Vagina (tissue), 2 donors: ENCODE data around the gene SEL1L. TPM values are rescaled to one million over a fixed set of nuclear protein-coding genes. Genes with fewer than 3 reads are reported as not detected.
"Not testable (repeated sequence)": the region's sequence is repeated elsewhere in the genome, so short reads cannot be mapped to it uniquely, and the experiment has no call there.

Experiments
- DNase-seq, 2 donors: peaks; one replicate each; pipeline ENCODE4 v3.0.0-alpha.2; 2017; ENCODE audit errors: extremely low spot score in 2 of 2
- H3K27ac ChIP-seq: fragments of 200-600 bp; sonication (generic); one replicate; pipeline ENCODE4 v1.5.1; 2019
- H3K27me3 ChIP-seq: fragments of 200-600 bp; sonication (generic); one replicate; pipeline ENCODE4 v1.5.1; 2019
- H3K36me3 ChIP-seq, 2 donors: fragments of 200-600 bp; sonication (generic); one replicate each; pipeline ENCODE4 v1.5.1; 2017 to 2019
- H3K4me1 ChIP-seq: fragments of 200-600 bp; sonication (generic); one replicate; pipeline ENCODE4 v1.5.1; 2019
- H3K4me3 ChIP-seq, 2 donors: fragments of 200-600 bp; sonication (generic); 1 replicate in 1 of 2; 2 replicates in 1 of 2; pipeline ENCODE4 v1.5.1; 2016 to 2019
- H3K9me3 ChIP-seq: fragments of 200-600 bp; sonication (generic); one replicate; pipeline ENCODE4 v1.5.1; 2019
- POLR2A ChIP-seq, 2 donors: fragments of 450-650 bp; IDR thresholded peaks; one replicate each; pipeline ENCODE4 v1.6.1; 2017; ENCODE audit warnings: antibody characterized with exemption in 2 of 2, mild to moderate bottlenecking in 2 of 2, moderate library complexity in 2 of 2
- POLR2AphosphoS5 ChIP-seq, 2 donors: sonication (generic); formaldehyde crosslinking; IDR thresholded peaks; one replicate each; pipeline ENCODE4 v1.9.0; 2017; ENCODE audit warnings: antibody characterized with exemption in 2 of 2, mild to moderate bottlenecking in 2 of 2, low read depth in 1 of 2; ENCODE audit not compliant: insufficient read depth in 1 of 2
- intact Hi-C: fragments of 100-400 bp; cut with DNase I; formaldehyde crosslinking; loops from one replicate; pipeline ENCODE4 v1.15.1; 2023
- total RNA-seq: library from RNA; depleted of rRNA; stranded (reverse); fragments of >200 nt; gene quantifications from one replicate; pipeline ENCODE4 v1.2.3, GENCODE V29; 2016
- TF ChIP-seq, protein P1 (sequence below), 3 experiments: fragments of 450-650 bp in 2 of 3; fragments of 200-600 bp in 1 of 3; sonication (generic) in 1 of 3; IDR thresholded peaks; one replicate each; pipeline ENCODE4 v1.5.1; 2017 to 2019; ENCODE audit warnings: antibody characterized with exemption in 3 of 3, mild to moderate bottlenecking in 2 of 3, moderate library complexity in 2 of 3

SEL1L gene
- total RNA-seq, 1 donor from 2014 or later, result 28.2 TPM

DNA sequence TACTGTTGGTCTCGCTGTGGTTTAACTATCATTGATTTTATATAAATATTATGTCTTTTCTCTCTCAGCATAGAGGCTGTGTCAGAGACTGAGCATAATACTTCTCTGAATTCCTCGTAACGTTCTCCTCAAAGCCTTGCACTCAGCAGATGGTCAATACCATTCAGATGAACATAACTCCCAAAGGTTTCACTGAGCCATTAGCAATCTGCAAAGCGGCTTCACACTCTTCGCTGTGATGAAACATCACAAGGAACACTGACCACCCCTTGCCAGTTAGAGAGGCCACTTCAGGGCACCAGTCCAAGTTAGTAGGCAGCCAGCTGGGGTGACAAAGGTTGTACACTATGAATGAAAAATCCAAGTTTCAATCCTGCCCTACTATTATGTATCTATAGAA, 103.4 kb downstream of the SEL1L start:
- TF ChIP-seq, protein P1, sequence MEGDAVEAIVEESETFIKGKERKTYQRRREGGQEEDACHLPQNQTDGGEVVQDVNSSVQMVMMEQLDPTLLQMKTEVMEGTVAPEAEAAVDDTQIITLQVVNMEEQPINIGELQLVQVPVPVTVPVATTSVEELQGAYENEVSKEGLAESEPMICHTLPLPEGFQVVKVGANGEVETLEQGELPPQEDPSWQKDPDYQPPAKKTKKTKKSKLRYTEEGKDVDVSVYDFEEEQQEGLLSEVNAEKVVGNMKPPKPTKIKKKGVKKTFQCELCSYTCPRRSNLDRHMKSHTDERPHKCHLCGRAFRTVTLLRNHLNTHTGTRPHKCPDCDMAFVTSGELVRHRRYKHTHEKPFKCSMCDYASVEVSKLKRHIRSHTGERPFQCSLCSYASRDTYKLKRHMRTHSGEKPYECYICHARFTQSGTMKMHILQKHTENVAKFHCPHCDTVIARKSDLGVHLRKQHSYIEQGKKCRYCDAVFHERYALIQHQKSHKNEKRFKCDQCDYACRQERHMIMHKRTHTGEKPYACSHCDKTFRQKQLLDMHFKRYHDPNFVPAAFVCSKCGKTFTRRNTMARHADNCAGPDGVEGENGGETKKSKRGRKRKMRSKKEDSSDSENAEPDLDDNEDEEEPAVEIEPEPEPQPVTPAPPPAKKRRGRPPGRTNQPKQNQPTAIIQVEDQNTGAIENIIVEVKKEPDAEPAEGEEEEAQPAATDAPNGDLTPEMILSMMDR (IDR thresholded peaks at IDR 0.05), result no peak
- TF ChIP-seq POLR2AphosphoS5 (IDR thresholded peaks at IDR 0.05; ENCODE audit: insufficient read depth in 1 of 2, low read depth in 1 of 2) (no peak), POLR2A (IDR thresholded peaks at IDR 0.05) (no peak)
- no peak overlapping the region for H3K4me3 ChIP-seq
- H3K4me1 ChIP-seq, result no peaks in the 10 kb centered on the region
- H3K36me3 ChIP-seq, result no peaks in the 10 kb centered on the region
- no peak for DNase-seq
- no peaks in the 10 kb centered on the region for H3K27me3 ChIP-seq
- H3K27ac ChIP-seq, result no peak overlapping the region
- intact Hi-C loops, result no loop called here
- no peaks in the 10 kb centered on the region for H3K9me3 ChIP-seq

DNA sequence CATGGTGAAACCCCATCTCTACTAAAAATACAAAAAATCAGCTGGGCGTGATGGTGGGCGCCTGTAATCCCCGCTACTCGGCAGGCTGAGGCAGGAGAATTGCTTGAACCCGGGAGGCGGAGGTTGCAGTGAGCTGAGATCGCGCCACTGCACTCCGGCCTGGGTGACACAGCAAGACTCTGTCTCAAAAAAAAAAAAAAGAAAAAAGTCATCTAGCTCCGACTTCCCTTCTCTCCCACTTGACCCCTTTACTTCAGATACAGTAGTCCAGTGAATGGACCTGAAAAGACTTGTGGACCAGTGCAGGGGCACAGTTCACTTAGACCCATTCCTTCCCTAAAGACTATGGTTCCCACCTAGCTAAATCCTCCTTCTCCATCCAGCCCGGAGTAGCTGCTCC, 103.9 kb downstream of the SEL1L start:
- H3K27me3 ChIP-seq, intact Hi-C loops, H3K4me1 ChIP-seq, H3K9me3 ChIP-seq, H3K36me3 ChIP-seq, H3K27ac ChIP-seq, DNase-seq, H3K4me3 ChIP-seq: not testable (repeated sequence)

DNA sequence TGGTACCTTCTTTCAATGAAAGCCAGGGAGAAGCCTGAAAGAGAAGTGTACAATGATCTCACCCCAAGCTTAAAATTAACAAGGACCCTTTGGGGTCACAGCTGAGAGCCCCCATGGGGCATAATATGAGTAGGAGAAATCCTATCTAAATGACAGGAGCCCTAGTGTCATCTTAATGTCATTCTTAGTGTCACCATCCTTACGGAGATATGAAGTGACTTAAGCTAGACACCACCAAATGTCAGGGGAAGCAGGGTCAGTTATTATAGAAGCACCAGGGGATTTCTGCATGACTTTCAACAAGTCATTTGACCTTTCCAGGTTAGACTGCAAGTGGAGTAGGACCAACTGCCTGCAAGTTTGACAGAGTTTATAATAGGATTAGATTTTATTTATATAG, 104.6 kb downstream of the SEL1L start:
- intact Hi-C loops, result no loop called here
- Histone ChIP-seq H3K27ac (no peak overlapping the region), H3K9me3 (no peaks in the 10 kb centered on the region), H3K27me3 (no peaks in the 10 kb centered on the region), H3K4me3 (no peak overlapping the region), H3K4me1 (no peaks in the 10 kb centered on the region), H3K36me3 (no peaks in the 10 kb centered on the region)
- TF ChIP-seq POLR2A (IDR thresholded peaks at IDR 0.05) (no peak), POLR2AphosphoS5 (IDR thresholded peaks at IDR 0.05; ENCODE audit: insufficient read depth in 1 of 2, low read depth in 1 of 2) (no peak)
- TF ChIP-seq, protein P1 (IDR thresholded peaks at IDR 0.05), result no peak
- no peak for DNase-seq

DNA sequence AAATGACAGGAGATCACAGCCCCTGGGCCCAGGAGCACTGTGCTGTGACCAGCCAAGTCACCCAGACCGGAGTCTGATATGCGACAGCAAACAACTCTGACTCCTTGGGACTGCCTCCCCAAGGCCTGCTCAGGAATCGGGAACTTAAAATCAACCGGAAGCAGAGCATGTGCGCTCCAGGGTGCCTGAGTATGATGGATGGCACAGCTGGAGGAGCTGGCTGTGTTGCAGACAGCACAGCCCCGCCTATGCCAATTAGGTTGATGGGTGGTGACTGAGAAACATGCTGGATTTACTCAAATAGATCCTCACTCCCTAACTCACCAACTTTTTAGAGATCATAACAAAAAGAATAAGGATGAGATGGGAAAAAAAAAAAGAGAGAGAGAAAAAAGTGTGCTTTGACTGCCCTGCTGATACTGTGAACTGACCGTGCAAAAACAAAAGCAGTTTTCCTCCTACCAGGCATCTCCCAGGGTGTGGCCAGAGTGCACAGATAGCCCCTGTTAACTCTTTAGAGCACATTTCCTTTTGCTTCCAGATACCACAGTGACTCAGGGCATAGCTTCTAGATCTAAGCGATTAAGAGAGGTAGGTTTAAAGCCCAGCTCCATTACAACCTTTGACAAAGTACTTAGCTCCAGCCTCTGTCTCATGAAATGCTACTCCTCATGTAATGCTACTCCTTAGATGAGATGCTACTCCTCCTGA, 106.2 kb downstream of the SEL1L start:
- no peaks in the 10 kb centered on the region for H3K27me3 ChIP-seq
- H3K9me3 ChIP-seq, result no peaks in the 10 kb centered on the region
- H3K4me1 ChIP-seq, result no peaks in the 10 kb centered on the region
- TF ChIP-seq POLR2AphosphoS5 (IDR thresholded peaks at IDR 0.05; ENCODE audit: insufficient read depth in 1 of 2, low read depth in 1 of 2) (no peak), POLR2A (IDR thresholded peaks at IDR 0.05) (no peak)
- TF ChIP-seq, protein P1 (IDR thresholded peaks at IDR 0.05), result no peak
- intact Hi-C loops, result no loop called here
- no peaks in the 10 kb centered on the region for H3K36me3 ChIP-seq
- no peak for DNase-seq
- H3K27ac ChIP-seq, result no peak overlapping the region
- no peak overlapping the region for H3K4me3 ChIP-seq

DNA sequence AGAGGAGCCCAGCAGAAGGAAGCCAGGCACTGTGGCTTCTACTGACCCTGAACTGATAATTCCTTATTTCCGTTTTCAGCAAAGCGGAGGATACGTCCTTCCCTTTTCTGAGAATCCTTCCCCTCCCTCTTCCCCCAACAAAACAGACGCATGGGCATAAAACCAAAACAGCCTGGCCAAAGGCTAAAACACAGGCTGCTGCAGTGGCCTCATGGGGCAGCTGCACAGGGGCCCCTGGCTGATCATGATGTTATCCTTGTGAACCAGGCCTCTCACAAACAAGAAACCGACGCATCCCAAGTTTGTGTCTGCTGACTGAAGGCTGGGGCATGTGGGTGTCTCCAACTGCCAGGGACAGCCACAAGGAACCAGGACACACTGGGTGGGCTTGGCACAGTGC, 110.1 kb downstream of the SEL1L start:
- Histone ChIP-seq H3K36me3 (no peaks in the 10 kb centered on the region), H3K27me3 (no peaks in the 10 kb centered on the region), H3K4me3 (no peak overlapping the region), H3K9me3 (no peaks in the 10 kb centered on the region), H3K4me1 (no peaks in the 10 kb centered on the region), H3K27ac (no peak overlapping the region)
- TF ChIP-seq POLR2A (IDR thresholded peaks at IDR 0.05) (no peak), POLR2AphosphoS5 (IDR thresholded peaks at IDR 0.05; ENCODE audit: insufficient read depth in 1 of 2, low read depth in 1 of 2) (no peak)
- TF ChIP-seq, protein P1 (IDR thresholded peaks at IDR 0.05), result no peak
- DNase-seq, result no peak
- intact Hi-C loops, result no loop called here

Other genes with a start within 250 kb of the SEL1L start
- gene STON2, start 133.5 kb downstream of the SEL1L start, total RNA-seq, result 39.8 TPM